ENCODE results near the gene CYFIP2.

CYFIP2 gene

DNA sequence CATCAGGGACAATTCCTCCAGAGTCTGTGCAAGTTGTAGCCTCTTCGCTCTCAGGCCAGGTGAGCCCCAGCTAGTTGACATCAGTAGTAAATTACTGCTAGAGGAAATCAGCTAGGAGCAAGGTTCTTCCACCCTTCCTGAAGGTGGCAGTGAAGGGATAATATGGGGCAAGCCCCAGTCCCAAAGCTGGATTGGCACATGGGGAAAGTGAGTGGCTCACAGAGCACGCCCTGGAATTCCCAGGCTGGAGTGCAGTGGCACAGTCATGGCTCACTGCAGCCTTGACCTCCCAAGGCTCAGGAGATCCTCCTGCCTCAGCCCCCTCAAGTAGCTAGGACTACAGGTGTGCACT is 82.1 kb downstream of the CYFIP2 start:
- no peak overlapping the region for H3K4me2 ChIP-seq (ENCODE audit: low read depth, low read length)
- H3K9me2 ChIP-seq (replicated peaks; ENCODE audit: insufficient read depth, low read length) = no peaks in the 10 kb centered on the region
- TF ChIP-seq EZH2phosphoT487 (IDR thresholded peaks at IDR 0.05; ENCODE audit: low read length) (no peak), EZH2 (optimal IDR thresholded peaks at IDR 0.05; ENCODE audit: low read depth, low read length) (no peak), CTCF (IDR thresholded peaks at IDR 0.05; ENCODE audit: low read length) (no peak)
- no peak overlapping the region for H3K9ac ChIP-seq (ENCODE audit: low read length)
- no peaks in the 10 kb centered on the region for H3K9me3 ChIP-seq (replicated peaks; ENCODE audit: insufficient read depth, low read length)
- no peaks in the 10 kb centered on the region for H3K4me1 ChIP-seq (ENCODE audit: low read length)
- no peak for DNase-seq
- H4K20me1 ChIP-seq (ENCODE audit: insufficient read depth, low read length) = no peaks in the 10 kb centered on the region
- H3K36me3 ChIP-seq (replicated peaks; ENCODE audit: insufficient read depth, low read length) = 0 out of 2 replicates have a peak, but pooled peaks cover 3% of the 10 kb centered on the region
- H3K4me3 ChIP-seq (ENCODE audit: low read length) = no peak overlapping the region
- no peaks in the 10 kb centered on the region for H3K27me3 ChIP-seq (replicated peaks; ENCODE audit: insufficient read depth, low read length)
- H3F3A ChIP-seq (ENCODE audit: insufficient read depth, low read length) = no peaks in the 10 kb centered on the region
- H3K27ac ChIP-seq (ENCODE audit: low read length) = no peak overlapping the region
- no peaks in the 10 kb centered on the region for H3K79me2 ChIP-seq (ENCODE audit: low read length)
- H2AFZ ChIP-seq (ENCODE audit: low read length) = no peak overlapping the region

- H3K36me3 ChIP-seq (replicated peaks; ENCODE audit: insufficient read depth, low read length) = 0 out of 2 replicates have a peak, but pooled peaks cover 3% of the 10 kb centered on the region
- TF ChIP-seq EZH2 (optimal IDR thresholded peaks at IDR 0.05; ENCODE audit: low read depth, low read length) (no peak), CTCF (IDR thresholded peaks at IDR 0.05; ENCODE audit: low read length) (no peak)
- H3K27ac ChIP-seq (ENCODE audit: low read length) = no peak overlapping the region
- H2AFZ ChIP-seq (ENCODE audit: low read length) = no peak overlapping the region
- no peaks in the 10 kb centered on the region for H3F3A ChIP-seq (ENCODE audit: insufficient read depth, low read length)
- H3K4me1 ChIP-seq (ENCODE audit: low read length) = no peaks in the 10 kb centered on the region
- no peak overlapping the region for H3K9ac ChIP-seq (ENCODE audit: low read length)
- no peaks in the 10 kb centered on the region for H3K9me2 ChIP-seq (replicated peaks; ENCODE audit: insufficient read depth, low read length)
- no peaks in the 10 kb centered on the region for H3K27me3 ChIP-seq (replicated peaks; ENCODE audit: insufficient read depth, low read length)
- no peak for DNase-seq
- no peak overlapping the region for H3K4me2 ChIP-seq (ENCODE audit: low read depth, low read length)
- H3K9me3 ChIP-seq (replicated peaks; ENCODE audit: insufficient read depth, low read length) = no peaks in the 10 kb centered on the region
- no peak overlapping the region for H3K4me3 ChIP-seq (ENCODE audit: low read length)
- no peaks in the 10 kb centered on the region for H3K79me2 ChIP-seq (ENCODE audit: low read length)
- no peaks in the 10 kb centered on the region for H4K20me1 ChIP-seq (ENCODE audit: insufficient read depth, low read length)
These were observed 85.2 kb downstream of the CYFIP2 start for GRCh38 chr5:157350939-157351801.

DNA sequence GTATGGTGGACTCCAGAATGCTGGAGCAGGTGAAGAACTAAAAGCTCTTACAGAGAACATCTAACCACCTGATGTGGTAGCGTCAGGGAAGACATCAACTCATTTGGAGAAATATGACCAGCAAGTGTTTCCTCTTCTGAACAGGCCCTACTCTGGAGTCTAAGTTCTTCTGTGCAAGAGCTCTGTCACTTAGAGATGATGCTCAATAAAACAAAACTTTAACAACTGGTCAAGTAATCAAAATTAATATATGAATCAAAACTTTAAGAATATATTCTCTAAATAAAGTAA is 85.8 kb downstream of the CYFIP2 start:
- no peaks in the 10 kb centered on the region for H3K27me3 ChIP-seq (replicated peaks; ENCODE audit: insufficient read depth, low read length)

More for the DNA sequence above, 85.8 kb downstream of the CYFIP2 start:
- no peak for TF ChIP-seq EZH2phosphoT487 (IDR thresholded peaks at IDR 0.05; ENCODE audit: low read length)
- TF ChIP-seq CTCF (IDR thresholded peaks at IDR 0.05; ENCODE audit: low read length) = no peak
- no peak for TF ChIP-seq EZH2 (optimal IDR thresholded peaks at IDR 0.05; ENCODE audit: low read depth, low read length)
- no peak overlapping the region for H3K4me2 ChIP-seq (ENCODE audit: low read depth, low read length)
- H3F3A ChIP-seq (ENCODE audit: insufficient read depth, low read length) = no peaks in the 10 kb centered on the region
- no peaks in the 10 kb centered on the region for H4K20me1 ChIP-seq (ENCODE audit: insufficient read depth, low read length)
- H3K4me3 ChIP-seq (ENCODE audit: low read length) = no peak overlapping the region
- no peak overlapping the region for H3K27ac ChIP-seq (ENCODE audit: low read length)
- H3K79me2 ChIP-seq (ENCODE audit: low read length) = no peaks in the 10 kb centered on the region
- H3K9me3 ChIP-seq (replicated peaks; ENCODE audit: insufficient read depth, low read length) = no peaks in the 10 kb centered on the region
- H3K36me3 ChIP-seq (replicated peaks; ENCODE audit: insufficient read depth, low read length) = 0 out of 2 replicates have a peak, but pooled peaks cover 3% of the 10 kb centered on the region
- no peaks in the 10 kb centered on the region for H3K4me1 ChIP-seq (ENCODE audit: low read length)
- no peak overlapping the region for H3K9ac ChIP-seq (ENCODE audit: low read length)
- no peak for DNase-seq
- no peaks in the 10 kb centered on the region for H3K9me2 ChIP-seq (replicated peaks; ENCODE audit: insufficient read depth, low read length)
- H2AFZ ChIP-seq (ENCODE audit: low read length) = no peak overlapping the region
